ENCODE results near the gene CFAP107. TPM values are rescaled to one million over a fixed set of nuclear protein-coding genes. Genes with fewer than 3 reads are reported as not detected.
"Not testable (repeated sequence)": the region's sequence is repeated elsewhere in the genome, so short reads cannot be mapped to it uniquely, and the experiment has no call there.

CFAP107 gene
- not detected for total RNA-seq
- long read RNA-seq = 0 reads

GRCh38 chr1:12745992-12746323 lies at the start of gene CFAP107:
TSS of gene CFAP107 (plus strand) at chr1:12746200. CDS start at chr1:12746431, 231 bp downstream.
- intact Hi-C loops (cut with DNase I) = no loop called here
- ATAC-seq (no peak), DNase-seq (ENCODE audit: missing footprints) (no peak)

GRCh38 chr1:12696658-12697057 lies 49.3 kb upstream of the CFAP107 start:
- DNase-seq (ENCODE audit: missing footprints) (no peak), ATAC-seq (no peak)
- intact Hi-C loops (cut with DNase I) = no loop called here

- no peak for DNase-seq (ENCODE audit: missing footprints)
- ATAC-seq = no peak
Measured at GRCh38 chr1:12697397-12697796, 48.6 kb upstream of the CFAP107 start.

GRCh38 chr1:12703821-12704451 lies 42.1 kb upstream of the CFAP107 start:
- no peak for ATAC-seq
- intact Hi-C loops (cut with DNase I) = no loop called here
- DNase-seq (ENCODE audit: missing footprints) = no peak

More at GRCh38 chr1:12697397-12697796, 48.6 kb upstream of the CFAP107 start:
- intact Hi-C loops (cut with DNase I) = no loop called here

- DNase-seq (ENCODE audit: missing footprints) (no peak), ATAC-seq (no peak)
- intact Hi-C loops (cut with DNase I) = no loop called here
Measured at GRCh38 chr1:12706061-12706460, 39.9 kb upstream of the CFAP107 start.

- DNase-seq (ENCODE audit: missing footprints) (no peak), ATAC-seq (no peak)
- intact Hi-C loops (cut with DNase I) = no loop called here
Measured at GRCh38 chr1:12708396-12709090, 37.5 kb upstream of the CFAP107 start.

GRCh38 chr1:12709091-12709491 lies 36.9 kb upstream of the CFAP107 start:
- no peak for DNase-seq (ENCODE audit: missing footprints)
- no peak for ATAC-seq
- intact Hi-C loops (cut with DNase I) = no loop called here

GRCh38 chr1:12709696-12710095 lies 36.3 kb upstream of the CFAP107 start:
- intact Hi-C loops (cut with DNase I) = no loop called here
- ATAC-seq (no peak), DNase-seq (ENCODE audit: missing footprints) (no peak)

- ATAC-seq = no peak
- DNase-seq (ENCODE audit: missing footprints) = no peak
- intact Hi-C loops (cut with DNase I) = no loop called here
Measured at GRCh38 chr1:12711536-12711935, 34.5 kb upstream of the CFAP107 start.

GRCh38 chr1:12712076-12712475 lies 33.9 kb upstream of the CFAP107 start:
- DNase-seq (ENCODE audit: missing footprints) = no peak
- no peak for ATAC-seq
- intact Hi-C loops (cut with DNase I) = no loop called here

GRCh38 chr1:12712929-12713328 lies 33.1 kb upstream of the CFAP107 start:
- intact Hi-C loops (cut with DNase I) = no loop called here
- DNase-seq (ENCODE audit: missing footprints) (no peak), ATAC-seq (no peak)

GRCh38 chr1:12713651-12714050 lies 32.3 kb upstream of the CFAP107 start:
- DNase-seq (ENCODE audit: missing footprints); intact Hi-C loops (cut with DNase I): not testable (repeated sequence)

GRCh38 chr1:12714710-12715475 lies 31.1 kb upstream of the CFAP107 start:
- intact Hi-C loops (cut with DNase I) = no loop called here
- no peak for ATAC-seq
- no peak for DNase-seq (ENCODE audit: missing footprints)

More at GRCh38 chr1:12713651-12714050, 32.3 kb upstream of the CFAP107 start:
- ATAC-seq = not testable (repeated sequence)

- intact Hi-C loops (cut with DNase I) = no loop called here
- no peak for ATAC-seq
- DNase-seq (ENCODE audit: missing footprints) = no peak
Measured at GRCh38 chr1:12715896-12716437, 30.0 kb upstream of the CFAP107 start, which contains the start of gene AADACL3. TSS of gene AADACL3 (plus strand) at chr1:12716110. CDS start at chr1:12716177, 67 bp downstream.

GRCh38 chr1:12717301-12717838 lies 28.6 kb upstream of the CFAP107 start:
- intact Hi-C loops (cut with DNase I) = no loop called here
- no peak for ATAC-seq
- DNase-seq (ENCODE audit: missing footprints) = no peak

GRCh38 chr1:12722626-12723025 lies 23.4 kb upstream of the CFAP107 start:
- intact Hi-C loops (cut with DNase I) = no loop called here
- ATAC-seq (no peak), DNase-seq (ENCODE audit: missing footprints) (no peak)

- DNase-seq (ENCODE audit: missing footprints) (no peak), ATAC-seq (no peak)
- intact Hi-C loops (cut with DNase I) = no loop called here
Measured at GRCh38 chr1:12728391-12728790, 17.6 kb upstream of the CFAP107 start.

- ATAC-seq (no peak), DNase-seq (ENCODE audit: missing footprints) (no peak)
- intact Hi-C loops (cut with DNase I) = no loop called here
Measured at GRCh38 chr1:12730156-12730555, 15.8 kb upstream of the CFAP107 start.

GRCh38 chr1:12731084-12731483 lies 14.9 kb upstream of the CFAP107 start:
- DNase-seq (ENCODE audit: missing footprints); intact Hi-C loops (cut with DNase I); ATAC-seq: not testable (repeated sequence)
